A172 (cell line): ENCODE measurements around the gene HEG1. TPM values are rescaled to one million over a fixed set of nuclear protein-coding genes. Genes with fewer than 3 reads are reported as not detected.

Experiments used
- DNase-seq: peaks from one replicate; pipeline ENCODE4 v3.0.0-alpha.2; 2015; ENCODE audit warnings: low spot score
- total RNA-seq: library from RNA; depleted of rRNA; stranded (reverse); fragments of >200 nt; shearing (Covaris generic); gene quantifications from 2 replicates; pipeline ENCODE4 v1.2.3, GENCODE V29; 2014

The HEG1 gene
- total RNA-seq, 1 experiment from 2014 or later: 47.2 TPM

- no peak for DNase-seq
Measured at GRCh38 chr3:125014570-125015179, 41.1 kb downstream of the HEG1 start.

DNA sequence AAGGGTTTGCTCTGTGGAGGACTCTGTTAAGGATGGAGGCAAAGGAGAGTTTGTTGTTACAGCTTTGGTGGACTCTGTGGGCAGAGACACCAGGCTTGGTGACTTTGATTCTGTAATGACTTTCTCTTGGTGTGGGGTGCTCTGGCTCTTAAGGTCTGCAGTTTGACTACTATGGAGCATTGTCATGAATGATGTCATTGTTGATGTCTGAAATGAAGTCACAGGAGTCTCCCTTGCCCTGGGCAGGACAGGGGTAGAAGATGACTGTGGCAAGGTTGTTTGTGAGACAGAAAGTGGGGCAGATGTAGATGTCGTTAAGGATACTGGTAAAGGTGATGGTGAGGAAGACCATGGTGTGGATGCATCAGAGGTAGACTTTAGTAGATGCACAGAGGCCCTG lies 42.7 kb downstream of the HEG1 start:
- DNase-seq: no peak

GRCh38 chr3:125011941-125012340 lies 43.9 kb downstream of the HEG1 start:
- peak; percentile 82 for DNase-seq

GRCh38 chr3:125010393-125010792 lies 45.4 kb downstream of the HEG1 start:
- no peak for DNase-seq

- DNase-seq: no peak
Measured at GRCh38 chr3:125008766-125009165, 47.0 kb downstream of the HEG1 start.

DNA sequence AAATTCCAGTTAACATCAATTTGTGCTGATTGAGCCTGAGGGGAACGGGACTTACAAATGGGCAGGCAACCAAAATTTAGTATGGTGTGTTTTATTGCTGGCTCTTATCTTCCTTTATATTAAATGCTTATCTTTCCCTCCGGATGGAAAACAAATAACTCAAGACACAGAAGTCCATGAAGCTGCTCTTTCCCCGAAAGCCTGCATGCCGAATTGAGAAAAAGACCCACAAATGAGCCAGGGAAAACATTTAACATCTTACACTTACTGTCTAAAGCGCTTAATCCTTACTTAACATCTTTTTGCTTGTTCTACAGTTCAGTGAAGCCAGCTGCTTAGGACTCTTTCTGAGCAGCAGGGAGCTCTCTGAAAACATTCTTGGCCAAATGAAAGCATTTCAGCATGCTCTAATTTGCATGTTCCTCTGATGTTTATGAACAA lies 49.5 kb downstream of the HEG1 start:
- no peak for DNase-seq

GRCh38 chr3:125005676-125006075 lies 50.1 kb downstream of the HEG1 start:
- peak; percentile 28 for DNase-seq

DNA sequence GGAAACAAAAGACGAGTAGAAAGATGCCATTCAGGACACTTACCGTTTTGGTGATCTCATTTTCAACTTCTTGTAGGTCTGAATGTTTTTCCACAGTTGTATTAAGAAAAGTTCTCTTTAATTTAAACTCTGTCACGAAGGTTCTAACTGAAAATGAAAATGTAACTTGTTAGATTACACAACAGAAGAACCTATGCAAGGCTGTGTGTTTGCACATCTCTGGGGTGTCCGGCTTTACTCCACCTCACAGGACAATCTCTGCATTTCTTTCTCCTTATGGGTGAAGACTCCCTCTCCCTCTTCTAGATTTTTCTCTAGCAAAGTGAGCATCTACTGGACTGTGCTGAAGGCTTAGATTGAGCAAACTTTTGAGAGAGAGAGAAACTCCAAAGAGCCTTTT lies 50.6 kb downstream of the HEG1 start:
- DNase-seq: no peak

GRCh38 chr3:125003859-125004595 lies 51.8 kb downstream of the HEG1 start:
- DNase-seq: no peak

GRCh38 chr3:125003369-125003853 lies 52.4 kb downstream of the HEG1 start:
- peak; percentile 99 for DNase-seq

GRCh38 chr3:125002414-125003368 lies 53.1 kb downstream of the HEG1 start:
- no peak for DNase-seq

GRCh38 chr3:125001557-125002413 lies 54.0 kb downstream of the HEG1 start:
- no peak for DNase-seq

- no peak for DNase-seq
Measured at GRCh38 chr3:125000661-125001060, 55.1 kb downstream of the HEG1 start.

GRCh38 chr3:124999897-125000435 lies 55.8 kb downstream of the HEG1 start:
- no peak for DNase-seq

GRCh38 chr3:124999317-124999716 lies 56.5 kb downstream of the HEG1 start:
- DNase-seq: no peak

DNA sequence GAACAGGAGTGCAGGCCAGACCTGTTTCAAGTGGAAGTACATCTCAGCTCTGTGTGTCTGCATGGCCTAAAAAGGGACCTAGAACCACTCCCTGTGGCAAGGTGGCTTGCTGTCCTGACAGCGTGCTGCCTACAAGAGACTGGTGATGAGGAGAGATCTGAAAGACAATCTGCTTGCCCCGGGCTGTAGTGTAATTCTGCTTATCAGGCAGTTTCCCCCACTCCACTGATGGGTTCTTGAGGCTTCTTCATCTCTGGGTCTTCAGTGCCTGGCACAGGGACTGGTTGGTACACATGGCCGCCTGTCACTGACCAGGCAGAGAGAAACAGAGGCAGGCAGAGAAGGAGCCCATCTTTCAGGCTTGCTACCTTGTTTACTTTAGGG lies 57.6 kb downstream of the HEG1 start:
- DNase-seq: no peak

GRCh38 chr3:124997303-124998246 lies 58.2 kb downstream of the HEG1 start:
- DNase-seq: no peak

GRCh38 chr3:124995460-124995994 lies 60.3 kb downstream of the HEG1 start:
- DNase-seq: peak; percentile 78

- no peak for DNase-seq
Measured at GRCh38 chr3:124993466-124993865, 62.3 kb downstream of the HEG1 start.

GRCh38 chr3:124992041-124992440 lies 63.8 kb downstream of the HEG1 start:
- DNase-seq: no peak
